A673 (cell line): Measurements from ENCODE around the gene MFSD1.

ENCODE experiments used
- EZH2 ChIP-seq: fragments of 200-600 bp; sonication (generic); IDR thresholded peaks from 2 replicates; pipeline ENCODE4 v1.6.1; 2017; ENCODE audit warnings: borderline replicate concordance, low read depth, mild to moderate bottlenecking, mixed read lengths, antibody characterized with exemption, low read length; ENCODE audit not compliant: poor library complexity, severe bottlenecking
- TF ChIP-seq, protein P1 (sequence below): fragments of 300-800, 200-600 bp; sonication (generic); conservative IDR thresholded peaks from 2 replicates; pipeline ENCODE4 v1.5.1; 2017; ENCODE audit warnings: low read depth, mild to moderate bottlenecking, antibody characterized with exemption, low read length, moderate library complexity, mixed read lengths

DNA sequence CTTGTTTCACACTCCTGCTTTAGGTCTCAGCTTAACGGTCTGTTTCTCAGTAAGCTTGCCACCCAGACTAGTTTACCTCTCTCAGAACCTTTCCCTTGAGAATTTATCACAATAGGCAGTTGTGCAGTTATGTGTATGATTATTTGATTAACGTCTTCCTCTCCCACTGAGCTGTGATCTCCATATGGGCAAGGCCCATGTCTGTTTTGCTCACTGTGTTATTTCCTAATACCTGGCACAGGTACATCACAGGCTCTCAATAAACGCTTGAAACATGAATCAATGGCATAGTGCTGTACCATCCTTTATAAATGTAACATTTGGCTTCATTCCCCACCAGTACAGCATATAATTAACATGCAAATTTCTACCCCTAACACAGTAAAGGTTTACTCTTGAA lies 40.5 kb upstream of the MFSD1 start:
- TF ChIP-seq EZH2, result no peak
- TF ChIP-seq, protein P1, sequence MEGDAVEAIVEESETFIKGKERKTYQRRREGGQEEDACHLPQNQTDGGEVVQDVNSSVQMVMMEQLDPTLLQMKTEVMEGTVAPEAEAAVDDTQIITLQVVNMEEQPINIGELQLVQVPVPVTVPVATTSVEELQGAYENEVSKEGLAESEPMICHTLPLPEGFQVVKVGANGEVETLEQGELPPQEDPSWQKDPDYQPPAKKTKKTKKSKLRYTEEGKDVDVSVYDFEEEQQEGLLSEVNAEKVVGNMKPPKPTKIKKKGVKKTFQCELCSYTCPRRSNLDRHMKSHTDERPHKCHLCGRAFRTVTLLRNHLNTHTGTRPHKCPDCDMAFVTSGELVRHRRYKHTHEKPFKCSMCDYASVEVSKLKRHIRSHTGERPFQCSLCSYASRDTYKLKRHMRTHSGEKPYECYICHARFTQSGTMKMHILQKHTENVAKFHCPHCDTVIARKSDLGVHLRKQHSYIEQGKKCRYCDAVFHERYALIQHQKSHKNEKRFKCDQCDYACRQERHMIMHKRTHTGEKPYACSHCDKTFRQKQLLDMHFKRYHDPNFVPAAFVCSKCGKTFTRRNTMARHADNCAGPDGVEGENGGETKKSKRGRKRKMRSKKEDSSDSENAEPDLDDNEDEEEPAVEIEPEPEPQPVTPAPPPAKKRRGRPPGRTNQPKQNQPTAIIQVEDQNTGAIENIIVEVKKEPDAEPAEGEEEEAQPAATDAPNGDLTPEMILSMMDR, result no peak
